Glomerular visceral epithelial cell (primary cell): ENCODE results near the gene CNDP1.

Experiments
- DNase-seq: peaks from one replicate; pipeline ENCODE4 v3.0.0-alpha.2; 2016; ENCODE audit errors: extremely low spot score

Gene CNDP1

DNA sequence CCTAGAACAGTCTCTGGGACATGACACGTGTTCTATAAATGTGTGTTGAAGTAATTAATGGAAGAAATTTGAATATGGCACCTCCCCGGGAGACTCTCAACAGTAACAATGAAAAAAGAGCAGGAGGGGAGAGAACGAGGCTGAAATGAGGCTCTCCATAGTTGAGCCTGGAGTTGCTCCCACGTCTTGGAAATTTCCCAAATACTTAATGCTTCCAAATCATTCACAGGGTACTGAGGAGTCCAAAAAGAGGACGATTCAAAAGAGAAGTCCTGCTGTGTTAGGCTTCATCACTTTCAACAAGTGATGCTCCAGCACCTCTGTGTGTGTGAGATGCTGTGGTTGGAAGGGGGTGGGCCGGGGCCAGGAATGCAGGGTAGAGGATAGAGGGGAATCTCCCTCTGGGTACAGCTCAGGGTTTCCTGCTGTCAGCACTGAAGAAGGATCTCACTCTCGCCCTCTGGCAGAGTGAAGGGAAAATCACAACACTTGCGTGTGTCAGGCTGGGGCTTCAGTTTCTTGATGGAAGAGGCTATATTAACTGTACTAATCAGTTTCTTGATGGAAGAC is 45.3 kb downstream of the CNDP1 start:
- DNase-seq, result peak; percentile 24

GRCh38 chr18:74582642-74583041 is 48.3 kb downstream of the CNDP1 start:
- DNase-seq, result no peak

DNA sequence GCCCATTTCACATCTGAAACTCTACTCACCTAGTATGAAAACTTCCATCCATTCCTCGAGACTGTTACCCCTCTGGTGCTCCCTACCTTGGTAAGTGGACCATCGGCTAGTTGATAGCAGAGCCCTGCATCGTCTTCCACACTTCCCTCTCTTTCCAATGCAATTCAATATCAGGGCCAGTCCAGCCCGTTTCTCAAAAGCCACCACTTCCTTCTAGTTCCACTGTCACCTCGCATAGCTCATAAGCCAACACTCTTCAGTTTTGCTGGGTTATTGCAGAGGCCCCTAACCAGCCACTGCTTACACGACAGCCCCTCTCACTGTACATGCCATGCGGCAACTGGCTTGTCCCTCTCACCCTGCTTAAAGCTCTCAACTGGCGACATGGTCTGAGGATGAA is 53.1 kb downstream of the CNDP1 start:
- no peak for DNase-seq

DNA sequence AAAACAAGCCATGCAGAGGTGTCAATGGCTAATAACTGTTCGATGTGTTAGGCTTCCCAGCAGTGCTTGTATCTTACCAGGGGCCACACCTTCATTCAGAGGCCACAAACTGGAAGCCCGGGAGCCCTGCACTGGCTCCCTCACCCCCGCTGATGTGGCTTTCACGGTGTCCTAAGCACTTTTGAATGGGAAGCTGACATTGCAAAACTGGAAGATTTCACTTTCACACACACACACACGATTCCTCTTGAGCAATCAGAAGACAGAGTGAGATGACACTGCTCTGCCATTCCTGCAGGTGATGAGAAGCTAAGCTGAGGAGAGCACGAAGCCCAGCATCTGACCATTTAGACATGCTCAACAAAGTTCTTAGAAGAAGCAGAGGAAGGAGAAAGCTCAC is 54.7 kb downstream of the CNDP1 start:
- DNase-seq, result no peak

DNA sequence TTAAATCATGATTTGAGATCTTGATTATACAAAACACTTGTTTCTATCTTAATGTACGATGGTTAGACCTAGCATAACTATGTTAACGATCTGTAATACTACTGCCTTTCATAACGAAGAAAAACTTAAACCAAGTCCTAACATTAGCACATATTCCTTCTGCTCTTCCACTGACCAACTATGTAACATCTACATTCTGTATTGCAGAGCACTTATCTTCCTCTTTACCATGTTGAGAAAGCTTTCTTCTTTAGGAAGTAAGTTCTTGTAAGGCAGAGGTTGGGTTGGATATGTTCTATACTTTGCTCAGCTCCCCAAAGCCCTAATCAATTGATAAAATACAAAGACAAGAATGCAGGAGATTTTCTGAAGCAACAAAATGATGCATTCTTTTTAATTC is 55.5 kb downstream of the CNDP1 start:
- no peak for DNase-seq

DNA sequence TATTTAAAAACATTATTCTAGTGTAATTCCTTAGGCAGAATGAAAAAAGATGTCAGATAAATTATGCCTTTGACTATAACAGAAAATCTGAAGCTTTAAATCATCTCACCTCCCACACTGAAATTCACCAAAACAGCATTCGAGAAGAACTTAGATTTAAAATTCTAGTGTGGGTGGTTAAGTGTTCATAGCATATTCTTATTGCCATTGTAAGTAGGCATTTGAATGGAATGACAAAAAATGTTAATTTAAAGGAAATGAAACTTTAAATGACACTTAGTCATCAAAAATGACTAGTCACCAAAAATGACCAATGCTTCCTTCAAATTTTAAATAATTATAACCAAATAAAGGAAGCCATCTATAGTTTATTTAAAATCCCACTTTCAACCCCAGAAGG is 56.4 kb downstream of the CNDP1 start:
- no peak for DNase-seq

DNA sequence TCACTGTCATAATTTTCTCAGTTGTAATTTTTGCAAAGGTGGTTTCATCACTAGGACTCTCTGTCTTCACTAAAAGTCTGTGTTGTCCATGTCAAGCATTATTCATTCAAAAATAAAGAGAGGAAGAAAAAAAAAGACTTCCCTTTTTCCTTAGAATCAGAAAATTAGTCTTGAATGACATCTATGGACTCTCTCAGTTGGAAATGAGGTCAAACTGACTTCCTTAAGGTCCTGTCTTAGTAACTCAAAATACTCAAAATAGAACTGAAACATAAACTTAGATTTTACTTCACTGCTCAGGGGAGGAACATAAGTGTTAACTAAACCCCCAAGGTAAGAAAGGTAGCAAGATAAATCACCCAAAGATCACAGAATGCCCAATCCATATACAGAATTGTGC is 61.1 kb downstream of the CNDP1 start:
- DNase-seq, result no peak

GRCh38 chr18:74597034-74597661 is 62.8 kb downstream of the CNDP1 start:
- DNase-seq, result peak; percentile 60

DNA sequence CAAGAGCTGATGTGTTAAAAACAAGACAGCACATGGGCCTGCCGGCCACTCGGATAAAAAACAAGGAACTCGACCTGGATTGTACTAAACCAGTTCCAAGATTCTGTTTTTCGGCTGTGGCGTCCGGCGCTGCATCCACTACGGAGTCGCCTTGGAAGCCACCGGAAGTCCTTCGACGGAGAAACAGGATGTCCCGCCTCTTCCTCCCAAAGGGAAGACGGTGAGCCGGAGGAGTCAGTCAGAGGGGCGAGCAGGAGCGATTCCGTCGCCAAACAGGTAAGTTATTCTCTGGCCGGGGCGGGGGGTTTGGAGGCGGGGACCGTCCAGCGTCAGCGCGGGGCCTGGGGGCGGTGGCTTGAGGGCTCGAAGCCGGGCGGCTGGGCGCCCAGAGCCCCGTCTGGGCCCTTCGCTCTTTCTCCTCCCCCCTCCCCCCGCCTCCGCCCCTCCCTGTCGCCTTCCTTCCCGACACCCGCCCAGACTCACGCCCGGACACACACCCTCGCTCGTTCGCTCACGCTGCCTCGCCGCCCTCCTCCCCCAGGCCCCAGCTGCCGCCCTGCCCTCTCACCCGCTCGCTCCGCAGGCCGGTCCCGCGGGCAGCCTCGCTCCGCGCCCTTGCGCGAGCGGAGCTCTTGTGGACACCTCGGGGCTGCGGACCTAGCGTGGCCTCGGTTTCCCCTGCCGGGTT is 63.5 kb downstream of the CNDP1 start, which contains the start of gene ZNF407:
TSS of gene ZNF407 (plus strand) at position 209 of the 688 bp plus-strand sequence. CDS start 33,150 bp downstream, outside the sequence.
- peak; percentile 90 for DNase-seq

- DNase-seq, result peak; percentile 57
Measured at GRCh38 chr18:74598350-74599001, 64.2 kb downstream of the CNDP1 start.

DNA sequence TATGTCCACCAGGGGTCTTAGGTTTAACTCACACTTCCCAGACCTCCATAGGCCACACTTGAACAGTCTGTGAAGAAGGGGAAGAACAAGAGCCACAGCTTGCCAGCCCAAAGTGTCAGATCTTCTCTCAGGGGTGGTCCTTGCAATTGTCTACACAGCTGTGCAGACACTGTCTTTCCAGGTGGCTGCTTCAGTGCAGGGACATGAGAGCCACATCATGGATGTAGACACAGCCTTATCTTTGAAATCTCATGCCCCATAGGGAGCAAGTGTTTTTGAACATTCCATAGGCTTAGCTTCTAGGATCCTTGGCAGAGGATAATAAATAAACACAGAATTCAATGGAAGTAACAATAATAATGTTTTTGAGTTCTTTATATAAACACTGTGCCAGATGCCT is 70.1 kb downstream of the CNDP1 start:
- DNase-seq, result no peak

DNA sequence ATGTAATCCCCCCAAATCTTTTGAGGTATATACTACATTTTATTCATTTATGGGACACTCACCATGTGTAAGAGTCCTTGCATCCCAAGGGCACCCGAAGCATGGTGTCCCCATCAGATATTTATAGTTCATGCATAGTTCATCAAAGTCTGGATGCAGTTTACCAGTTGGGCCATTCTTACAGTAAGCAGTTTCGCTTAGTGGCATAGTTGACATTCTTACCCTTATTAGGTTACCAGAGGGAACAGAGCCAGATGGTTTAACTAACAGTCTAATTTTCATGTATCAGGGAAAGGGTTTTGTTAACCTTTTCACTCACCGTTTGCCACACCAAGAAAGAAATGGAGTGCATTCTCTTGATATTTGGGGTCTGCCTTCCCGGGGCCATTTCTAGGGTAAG is 70.5 kb downstream of the CNDP1 start:
- DNase-seq, result no peak

DNA sequence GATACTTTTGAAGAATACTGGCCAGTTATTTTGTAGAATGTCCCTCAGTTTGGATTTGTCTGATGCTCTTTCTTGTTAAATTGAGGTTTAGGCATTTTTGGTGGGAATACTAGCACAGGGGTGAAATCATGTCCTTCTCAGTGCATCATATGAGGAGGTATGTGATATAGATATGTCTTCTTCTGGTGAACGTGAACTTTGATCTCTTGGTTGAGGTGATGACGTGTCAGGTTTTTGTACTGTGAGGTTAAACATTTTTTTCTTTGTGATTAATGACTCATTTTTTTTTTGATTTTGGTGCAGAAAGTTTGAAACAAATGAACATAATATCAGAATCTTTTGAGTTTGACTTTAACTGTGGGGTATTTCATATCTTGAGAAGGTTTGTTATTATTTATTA is 74.4 kb downstream of the CNDP1 start:
- DNase-seq, result no peak

DNA sequence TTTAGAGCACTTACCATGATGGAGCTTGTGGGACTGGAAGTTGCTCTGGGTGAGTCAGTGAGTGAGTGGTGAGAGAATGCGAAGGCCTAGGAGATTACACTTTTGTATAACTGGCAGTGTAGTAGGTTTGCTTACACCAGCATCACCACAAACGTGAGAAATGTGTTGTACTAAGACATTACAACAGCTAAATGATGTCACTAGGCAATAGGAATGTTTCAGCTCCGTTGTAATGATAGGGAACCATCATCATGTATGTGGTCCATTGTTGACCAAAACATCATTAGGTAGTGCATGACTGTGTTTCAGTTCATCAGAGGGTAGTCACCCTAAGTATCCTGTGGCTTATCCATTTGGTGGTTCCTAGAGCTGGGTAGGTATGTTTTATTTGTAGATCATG is 75.2 kb downstream of the CNDP1 start:
- DNase-seq, result peak; percentile 31

- DNase-seq, result no peak
Measured at GRCh38 chr18:74610051-74610615, 75.8 kb downstream of the CNDP1 start.

DNA sequence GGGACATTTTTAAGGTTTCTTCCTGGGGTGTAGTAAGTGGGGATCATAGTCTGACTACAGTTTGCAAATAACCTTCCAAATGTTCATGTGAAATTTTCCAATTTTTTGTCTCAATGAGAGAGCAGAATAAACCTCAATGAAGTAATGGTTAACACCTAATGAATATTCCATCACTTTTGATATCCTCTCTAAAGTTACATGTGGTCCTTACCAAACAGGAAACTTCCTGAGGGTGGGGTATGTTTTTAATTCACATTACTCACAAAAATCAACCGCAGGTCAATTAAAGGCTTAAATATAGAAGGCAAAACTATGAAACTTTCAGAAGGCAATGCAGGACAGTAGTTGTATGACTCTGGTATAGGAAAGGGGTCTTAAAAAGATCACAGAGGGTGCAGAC is 76.6 kb downstream of the CNDP1 start:
- DNase-seq, result no peak

DNA sequence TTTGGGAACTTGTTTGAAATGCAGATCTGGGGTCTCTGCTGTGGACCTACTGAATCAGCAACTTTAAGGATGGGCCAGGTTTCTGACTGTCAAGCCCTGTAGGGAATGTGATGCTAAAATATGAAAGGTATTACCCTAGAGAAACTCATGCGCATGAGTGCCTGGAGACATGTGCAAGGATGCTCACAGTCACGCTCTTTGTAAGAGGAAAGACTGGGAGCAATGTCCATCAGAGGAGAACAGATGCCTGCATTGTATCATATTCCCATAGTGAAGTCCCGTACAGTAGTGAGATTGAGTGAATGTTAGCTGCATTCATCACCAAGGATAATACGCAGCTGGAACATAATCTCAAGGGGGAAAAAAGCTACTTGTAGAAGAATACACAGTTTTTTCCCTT is 77.5 kb downstream of the CNDP1 start:
- no peak for DNase-seq

DNA sequence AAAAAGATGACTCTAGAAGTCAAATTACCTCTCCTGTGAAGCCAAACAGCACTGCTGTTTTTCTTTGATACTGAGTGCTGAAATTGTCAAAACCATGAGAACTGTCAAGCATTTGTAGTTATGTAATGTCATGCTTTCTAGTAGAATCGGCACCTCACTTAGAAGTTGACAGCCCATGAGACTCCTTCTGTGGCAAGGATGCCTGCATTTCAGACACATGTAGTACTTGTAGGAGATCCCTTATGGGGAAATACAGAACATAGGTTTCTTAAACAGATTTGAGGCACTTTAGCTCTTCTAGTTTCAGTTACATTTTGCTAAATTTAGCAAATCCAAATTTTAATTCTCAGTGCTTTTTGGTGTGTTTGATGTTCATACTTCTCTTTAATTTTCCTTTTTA is 79.1 kb downstream of the CNDP1 start:
- no peak for DNase-seq

DNA sequence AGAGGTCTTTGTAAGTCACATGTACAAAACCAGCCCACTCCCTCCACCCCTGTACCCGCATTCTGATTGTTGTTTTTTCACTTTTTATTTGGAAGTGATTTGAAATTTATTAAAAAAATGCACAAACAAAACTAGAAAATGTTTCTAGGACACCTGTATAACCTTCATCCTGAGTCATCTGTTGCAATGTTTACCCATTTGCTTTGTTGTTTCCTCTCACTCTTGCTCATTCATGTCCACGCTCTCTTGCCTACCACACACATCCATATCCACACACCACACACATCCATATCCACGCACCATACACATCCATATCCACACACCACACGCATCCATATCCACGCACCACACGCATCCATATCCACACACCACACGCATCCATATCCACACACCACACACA is 82.2 kb downstream of the CNDP1 start:
- DNase-seq, result no peak

GRCh38 chr18:74617486-74617885 is 83.2 kb downstream of the CNDP1 start:
- DNase-seq, result no peak

DNA sequence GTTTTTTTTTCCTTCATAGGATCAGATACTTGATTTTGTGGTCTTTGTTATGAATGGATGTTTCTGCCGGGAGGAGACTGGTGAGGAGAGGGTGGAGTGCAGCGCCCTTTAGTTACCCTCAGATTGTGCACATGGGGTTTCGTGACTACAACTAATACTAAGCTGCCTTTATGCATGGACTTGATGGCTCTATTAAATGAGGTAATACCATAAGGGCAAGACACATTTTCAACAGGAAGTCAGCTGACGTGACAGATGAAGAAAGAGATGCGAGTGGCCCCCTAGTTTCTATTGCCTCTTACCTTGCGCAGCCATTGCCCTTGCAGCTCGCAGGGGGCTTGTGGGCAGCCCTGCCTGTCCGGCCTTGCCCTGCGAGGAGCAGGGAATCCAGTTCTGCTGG is 87.8 kb downstream of the CNDP1 start:
- no peak for DNase-seq

DNA sequence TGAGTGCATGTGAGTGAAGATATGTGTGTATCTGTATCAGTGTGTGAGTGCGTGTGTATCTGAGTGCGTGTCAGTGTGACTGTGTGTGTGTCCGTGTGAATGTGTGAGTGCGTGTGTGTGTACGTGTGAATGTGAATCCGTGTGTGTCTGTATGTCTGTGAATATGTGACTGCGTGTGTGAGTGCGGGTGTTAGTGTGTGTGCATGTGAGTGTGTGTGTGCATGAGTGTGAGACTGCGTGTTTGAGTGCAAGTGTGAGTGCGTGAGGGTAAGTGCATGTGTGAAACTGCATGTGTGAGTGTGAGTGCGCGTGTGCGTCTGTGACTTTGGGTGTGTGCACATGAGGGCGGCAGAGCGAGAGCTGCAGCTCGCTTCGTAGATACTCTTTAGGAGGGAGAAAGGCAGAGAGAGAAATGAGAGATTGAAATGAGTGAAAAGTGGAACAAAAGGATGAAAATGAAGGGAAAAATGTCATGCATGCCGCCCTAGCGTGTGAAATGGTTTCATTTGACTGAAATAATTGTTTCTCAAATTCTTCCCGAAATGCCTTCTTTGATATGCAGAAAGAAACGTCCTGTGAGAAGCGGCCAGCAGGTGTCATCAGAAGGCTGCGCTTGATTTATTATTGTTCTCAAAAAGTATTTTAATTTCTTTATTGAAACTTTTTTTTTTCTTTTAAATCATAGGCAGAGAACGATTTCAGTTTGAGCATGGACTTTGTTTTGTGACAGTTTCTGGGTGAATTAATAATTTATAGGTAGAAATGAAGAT is 88.9 kb downstream of the CNDP1 start:
- DNase-seq, result no peak
